PC-9 (cell line): ENCODE results near the gene ZBTB45. TPM values are rescaled to one million over a fixed set of nuclear protein-coding genes. Genes with fewer than 3 reads are reported as not detected.
"Not testable (repeated sequence)": the region's sequence is repeated elsewhere in the genome, so short reads cannot be mapped to it uniquely, and the experiment has no call there.

Experiments used
- BruUV-seq: library from RNA; stranded (reverse); fragments of 400-500 nt; replicated peaks from 2 replicates; lab custom pipeline; 2021; lab: Mats Ljungman, UMichigan
- CTCF ChIA-PET: fragments of 300-600 bp; sonication (Branson Sonifier 250); formaldehyde crosslinking; loops from one replicate; lab custom pipeline; 2022; ENCODE audit warnings: antibody characterized with exemption; lab: Charles Lee
- POLR2A ChIA-PET: fragments of 300-600 bp; sonication (Branson Sonifier 250); formaldehyde crosslinking; loops from one replicate; lab custom pipeline; 2022; ENCODE audit warnings: antibody characterized with exemption; ENCODE audit not compliant: unreplicated experiment; lab: Charles Lee
- DNase-seq, 2 experiments: peaks; one replicate each; pipeline versions ENCODE4 v3.0.0 to v3.0.0-alpha.2; 2015 to 2022; ENCODE audit warnings: mixed read lengths in 1 of 2
- H2AFZ ChIP-seq: fragments of 200-600 bp; sonication (generic); 2 replicates; pipeline ENCODE4 v1.8.1; 2017; ENCODE audit warnings: antibody characterized with exemption
- H3F3A ChIP-seq: fragments of 200-600 bp; sonication (generic); 2 replicates; pipeline ENCODE4 v1.8.1; 2017; ENCODE audit warnings: antibody characterized with exemption, mild to moderate bottlenecking, low read depth; ENCODE audit not compliant: insufficient read depth
- H3K27ac ChIP-seq: fragments of 200-600 bp; sonication (generic); 2 replicates; pipeline ENCODE4 v1.6.1; 2016; ENCODE audit warnings: mixed run types
- H3K27me3 ChIP-seq: fragments of 200-600 bp; sonication (generic); 2 replicates; pipeline ENCODE4 v1.6.1; 2016; ENCODE audit warnings: low read depth, mixed run types; ENCODE audit not compliant: insufficient read depth
- H3K36me3 ChIP-seq: fragments of 200-600 bp; sonication (generic); 2 replicates; pipeline ENCODE4 v1.6.1; 2016; ENCODE audit warnings: low read depth, mixed run types
- H3K4me1 ChIP-seq: fragments of 200-600 bp; sonication (generic); replicated peaks from 2 replicates; pipeline ENCODE4 v1.6.1; 2016; ENCODE audit warnings: mixed run types; ENCODE audit not compliant: insufficient read depth
- H3K4me2 ChIP-seq: fragments of 200-600 bp; sonication (generic); 2 replicates; pipeline ENCODE4 v1.6.1; 2017; ENCODE audit warnings: mixed run types
- H3K4me3 ChIP-seq: fragments of 200-600 bp; sonication (generic); 2 replicates; pipeline ENCODE4 v1.6.1; 2016; ENCODE audit warnings: mixed run types
- H3K79me2 ChIP-seq: fragments of 200-600 bp; sonication (generic); 2 replicates; pipeline ENCODE4 v1.6.1; 2017; ENCODE audit warnings: low read depth, mixed run types
- H3K9me2 ChIP-seq: fragments of 200-600 bp; sonication (generic); 2 replicates; pipeline ENCODE4 v1.8.1; 2017; ENCODE audit warnings: mild to moderate bottlenecking; ENCODE audit not compliant: insufficient read depth
- H3K9me3 ChIP-seq: fragments of 200-600 bp; sonication (generic); 2 replicates; pipeline ENCODE4 v1.8.1; 2016; ENCODE audit warnings: low read depth; ENCODE audit not compliant: insufficient read depth
- H4K20me1 ChIP-seq: fragments of 200-600 bp; sonication (generic); 2 replicates; pipeline ENCODE4 v1.8.1; 2017; ENCODE audit not compliant: insufficient read depth
- CTCF ChIP-seq: fragments of 200-600 bp; sonication (generic); conservative IDR thresholded peaks from 2 replicates; pipeline ENCODE4 v1.6.1; 2017; ENCODE audit warnings: mixed run types, antibody characterized with exemption, mild to moderate bottlenecking, moderate library complexity
- EZH2 ChIP-seq: fragments of 200-600 bp; sonication (generic); IDR thresholded peaks from 2 replicates; pipeline ENCODE4 v1.8.0; 2017; ENCODE audit warnings: antibody characterized with exemption, low read depth
- intact Hi-C: fragments of 100-400 bp; cut with micrococcal nuclease; formaldehyde crosslinking; loops from one replicate; pipeline ENCODE4 v1.10.0; 2022; ENCODE audit not compliant: unreplicated experiment
- total RNA-seq: library from RNA; stranded (reverse); gene quantifications from 2 replicates; pipeline ENCODE4 v1.2.3, GENCODE V29; 2021

ZBTB45 gene
- total RNA-seq, 1 experiment from 2014 or later: 8.1 TPM

- no peaks in the 10 kb centered on the region for H3K9me2 ChIP-seq
- H3K27ac ChIP-seq: no peak overlapping the region
- no peak overlapping the region for H3K4me3 ChIP-seq
- no peaks in the 10 kb centered on the region for H3K9me3 ChIP-seq
- no peak overlapping the region for H2AFZ ChIP-seq
- H3K4me1 ChIP-seq: 0 out of 2 replicates have a peak, but pooled peaks cover 13% of the 10 kb centered on the region
- no peaks in the 10 kb centered on the region for H3K27me3 ChIP-seq
- no peak for DNase-seq
- peaks cover 18% of the 10 kb centered on the region for H3F3A ChIP-seq
- ChIA-PET POLR2A (no interaction called here), CTCF (no interaction called here)
- no TSS peak for BruUV-seq
- H3K79me2 ChIP-seq: peaks cover 3% of the 10 kb centered on the region; the same call in 1 of the 2 replicates
- intact Hi-C loops: no loop called here
- no peak overlapping the region for H3K4me2 ChIP-seq
- H4K20me1 ChIP-seq: 0 out of 2 replicates have a peak, but pooled peaks cover 1% of the 10 kb centered on the region
- H3K36me3 ChIP-seq: no peaks in the 10 kb centered on the region
- TF ChIP-seq EZH2: no peak
- no peak for TF ChIP-seq CTCF
Measured at GRCh38 chr19:58473775-58474174, 45.8 kb downstream of the ZBTB45 start.

- TF ChIP-seq EZH2 (no peak), CTCF (no peak)
- H2AFZ ChIP-seq: no peak overlapping the region
- H3F3A ChIP-seq: peaks cover 18% of the 10 kb centered on the region
- no peak overlapping the region for H3K4me3 ChIP-seq
- POLR2A ChIA-PET: no interaction called here
- H3K27me3 ChIP-seq: no peaks in the 10 kb centered on the region
- H3K79me2 ChIP-seq: peaks cover 11% of the 10 kb centered on the region; the same call in 1 of the 2 replicates
- intact Hi-C loops: no loop called here
- no peak overlapping the region for H3K27ac ChIP-seq
- no peak overlapping the region for H3K4me2 ChIP-seq
- CTCF ChIA-PET: no interaction called here
- H3K4me1 ChIP-seq: 0 out of 2 replicates have a peak, but pooled peaks cover 9% of the 10 kb centered on the region
- DNase-seq: no peak
- BruUV-seq: no TSS peak
- no peaks in the 10 kb centered on the region for H3K9me3 ChIP-seq
- H3K9me2 ChIP-seq: no peaks in the 10 kb centered on the region
- H3K36me3 ChIP-seq: no peaks in the 10 kb centered on the region
- H4K20me1 ChIP-seq: 0 out of 2 replicates have a peak, but pooled peaks cover 10% of the 10 kb centered on the region
Measured at GRCh38 chr19:58471736-58472135, 47.9 kb downstream of the ZBTB45 start.

- DNase-seq, CTCF ChIA-PET: not testable (repeated sequence)
Measured at GRCh38 chr19:58470837-58471543, 48.6 kb downstream of the ZBTB45 start.

More at GRCh38 chr19:58470837-58471543, 48.6 kb downstream of the ZBTB45 start:
- H3K4me2 ChIP-seq, BruUV-seq, H3K4me1 ChIP-seq, H3K9me3 ChIP-seq, H3K9me2 ChIP-seq, intact Hi-C loops, H3K36me3 ChIP-seq, H3K27ac ChIP-seq, POLR2A ChIA-PET, H2AFZ ChIP-seq, H4K20me1 ChIP-seq, H3K4me3 ChIP-seq, H3K27me3 ChIP-seq: not testable (repeated sequence)
- peaks cover 11% of the 10 kb centered on the region; the same call in 1 of the 2 replicates for H3K79me2 ChIP-seq
- peaks cover 18% of the 10 kb centered on the region for H3F3A ChIP-seq
